ENCODE results near the gene FAM221B.

The FAM221B gene

DNA sequence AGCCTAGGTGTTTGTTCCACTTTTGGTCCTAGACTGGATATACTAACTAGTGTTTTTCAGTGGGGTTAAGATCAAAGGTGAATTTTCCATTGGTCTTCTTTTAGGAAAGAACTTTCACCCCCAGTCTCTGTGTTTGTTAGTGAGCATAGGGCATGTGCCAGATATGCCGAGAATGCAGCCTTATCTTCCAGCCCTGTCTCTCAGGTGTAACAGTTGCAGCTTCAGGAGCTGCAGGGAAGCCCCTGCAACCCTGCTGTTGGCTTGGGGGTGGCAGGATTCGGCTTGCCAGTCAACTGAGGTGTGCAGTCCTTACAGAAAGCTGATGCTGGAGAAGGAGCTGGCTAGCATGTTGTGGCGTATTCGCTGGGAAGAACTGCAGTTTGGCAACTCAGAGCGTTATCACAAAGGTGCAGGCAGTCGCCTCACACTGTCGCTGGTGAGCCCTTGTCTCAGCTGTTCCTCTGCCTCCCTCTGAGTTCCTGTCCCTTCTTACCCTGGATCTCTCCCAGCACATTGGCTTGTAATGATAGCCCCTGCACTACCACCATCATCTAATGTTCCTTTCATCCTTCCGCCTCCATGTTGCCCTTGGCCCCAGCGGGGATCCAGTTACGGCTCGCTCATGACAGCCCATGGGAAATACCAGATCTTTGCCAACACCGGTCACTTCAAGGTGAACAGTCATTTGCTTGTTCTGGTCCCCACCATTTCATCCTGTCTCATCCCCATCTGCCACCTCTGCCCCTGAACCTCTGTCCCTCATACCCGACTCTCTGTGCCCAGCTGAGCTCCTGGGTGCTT lies 27.0 kb downstream of the FAM221B start:
- POLR2A ChIA-PET: no interaction called here
- CTCF ChIA-PET: no interaction called here
- TF ChIP-seq FOXA1 (IDR thresholded peaks at IDR 0.05): no peak
- TF ChIP-seq ARNT (IDR thresholded peaks at IDR 0.05): no peak
- TF ChIP-seq BHLHE40 (IDR thresholded peaks at IDR 0.05; ENCODE audit: borderline replicate concordance): no peak
- no peak for TF ChIP-seq FOXK2 (IDR thresholded peaks at IDR 0.05)
- no peak for TF ChIP-seq L3MBTL2 (conservative IDR thresholded peaks at IDR 0.05)
- no peak for DNase-seq (ENCODE audit: extremely low spot score)

DNA sequence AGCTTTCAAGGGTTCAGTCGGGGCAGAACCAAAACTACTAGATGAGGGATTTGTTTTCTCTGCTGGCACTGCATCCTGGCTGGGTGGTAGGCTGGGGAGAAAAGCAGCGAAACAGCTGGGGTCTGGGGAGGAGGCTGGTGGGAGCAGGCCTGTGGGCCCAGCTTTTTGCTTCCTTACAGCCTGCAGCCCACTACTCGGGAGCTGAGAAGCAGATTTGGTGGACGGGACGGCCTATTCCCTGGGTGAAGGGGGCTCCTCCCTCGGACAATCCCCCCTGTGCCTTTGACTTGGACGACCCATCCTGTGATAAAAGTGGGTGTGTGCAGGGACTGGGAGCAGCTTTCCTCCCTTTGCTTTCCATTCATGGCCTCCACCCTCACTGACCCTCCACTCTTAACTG lies 28.0 kb downstream of the FAM221B start:
- POLR2A ChIA-PET: no interaction called here
- TF ChIP-seq ARNT (IDR thresholded peaks at IDR 0.05): no peak
- no peak for TF ChIP-seq FOXA1 (IDR thresholded peaks at IDR 0.05)
- TF ChIP-seq ELF4 (IDR thresholded peaks at IDR 0.05): no peak
- CTCF ChIA-PET: no interaction called here
- DNase-seq (ENCODE audit: extremely low spot score): no peak

DNA sequence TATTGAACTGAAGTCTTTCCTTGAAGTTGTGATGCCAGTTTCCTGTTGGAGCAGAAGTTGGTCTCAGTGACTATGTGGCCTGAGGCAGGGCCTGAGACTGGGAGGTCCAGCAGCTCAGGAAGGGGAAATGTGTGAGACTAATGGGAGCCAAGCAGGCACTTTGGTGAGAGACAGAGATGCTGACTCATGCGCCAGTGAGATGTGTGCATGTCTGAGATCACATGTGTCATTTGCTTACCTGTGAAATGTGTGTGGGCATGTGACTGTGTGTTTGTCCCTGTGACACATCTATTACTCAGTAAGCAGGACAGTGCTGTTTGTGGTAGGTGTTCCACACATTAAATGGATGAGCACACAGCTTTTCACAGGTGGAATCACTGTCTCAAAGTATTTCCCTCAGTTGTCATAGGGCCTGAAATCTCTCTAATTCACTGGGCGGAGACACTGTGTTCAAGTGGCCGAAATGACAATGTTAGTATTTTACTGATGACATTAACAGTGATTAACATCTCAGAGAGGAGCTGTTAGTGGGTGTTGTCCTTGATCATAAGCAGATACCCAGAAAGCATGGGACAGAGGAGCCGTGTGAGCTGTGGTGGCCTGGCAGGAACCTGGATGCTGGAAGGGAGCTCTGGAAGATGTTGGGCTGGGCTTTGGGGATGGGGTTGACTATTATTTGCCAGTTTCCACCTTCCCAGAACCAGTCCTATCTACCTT lies 29.7 kb downstream of the FAM221B start:
- CTCF ChIA-PET: interaction anchor here (0.6 kb wide), 1 partner anchor 40 kb away, joined by 3 read pairs; no protein-coding TSS in a partner anchor
- POLR2A ChIA-PET: no interaction called here
- DNase-seq (ENCODE audit: extremely low spot score): no peak

DNA sequence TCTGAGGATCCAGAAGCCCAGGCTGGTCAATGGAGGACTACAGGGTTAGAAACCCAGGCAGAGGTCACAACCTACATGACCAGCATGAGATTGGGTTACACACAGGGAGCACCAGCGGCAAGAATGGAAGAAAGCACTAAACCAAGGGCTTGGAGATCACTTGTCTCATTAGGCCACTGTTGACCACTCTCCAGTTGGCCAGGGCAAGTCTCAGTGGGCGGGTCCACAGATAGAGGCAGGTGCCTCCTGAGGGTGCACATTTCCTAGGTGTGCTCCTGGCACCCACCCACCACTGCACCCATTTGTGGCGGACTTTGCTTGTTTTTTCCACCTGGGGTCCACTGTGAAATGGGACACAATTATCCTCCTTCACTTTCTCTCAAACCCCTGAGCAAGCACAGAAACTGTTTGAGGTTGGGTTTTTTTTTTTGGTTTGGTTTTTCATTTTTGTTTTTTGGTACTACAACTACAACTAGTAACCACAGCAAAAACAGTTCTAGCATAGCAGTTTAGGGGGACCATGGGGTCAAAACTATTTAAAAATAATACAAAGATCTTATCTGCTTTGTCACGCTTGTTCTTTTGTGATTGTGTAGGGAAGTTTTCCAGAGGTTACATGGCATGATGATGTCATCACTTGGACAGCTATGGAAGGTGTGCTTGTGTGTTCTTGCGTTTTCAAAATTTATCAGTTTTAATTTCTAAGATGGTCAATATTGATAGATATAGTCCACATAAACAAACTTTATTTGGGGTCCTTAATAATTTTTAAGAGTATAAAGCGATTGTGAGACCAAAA lies 31.0 kb downstream of the FAM221B start:
- no peak for DNase-seq (ENCODE audit: extremely low spot score)
- ChIA-PET CTCF (no interaction called here), POLR2A (interaction anchor here (1.1 kb wide), 1 partner anchor 17 kb away, joined by 4 read pairs; the partner anchor contains the start of gene HINT2)
- TF ChIP-seq L3MBTL2 (conservative IDR thresholded peaks at IDR 0.05): no peak
- no peak for TF ChIP-seq CTBP1 (IDR thresholded peaks at IDR 0.05; ENCODE audit: borderline replicate concordance)
- TF ChIP-seq HDGF (IDR thresholded peaks at IDR 0.05; ENCODE audit: borderline replicate concordance): no peak
- no peak for TF ChIP-seq TARDBP (IDR thresholded peaks at IDR 0.05)
- TF ChIP-seq NFRKB (IDR thresholded peaks at IDR 0.05): no peak
- no peak for TF ChIP-seq FOXK2 (IDR thresholded peaks at IDR 0.05)
- TF ChIP-seq BHLHE40 (IDR thresholded peaks at IDR 0.05; ENCODE audit: borderline replicate concordance): no peak
- TF ChIP-seq ELF4 (IDR thresholded peaks at IDR 0.05): no peak
- no peak for TF ChIP-seq LEF1 (IDR thresholded peaks at IDR 0.05; ENCODE audit: borderline replicate concordance)
- no peak for TF ChIP-seq SUZ12 (IDR thresholded peaks at IDR 0.05)
- TF ChIP-seq FOXA1 (IDR thresholded peaks at IDR 0.05): no peak
- TF ChIP-seq SP1 (IDR thresholded peaks at IDR 0.05): no peak

More for the DNA sequence above, 29.7 kb downstream of the FAM221B start:
- TF ChIP-seq NFRKB (IDR thresholded peaks at IDR 0.05): no peak
- TF ChIP-seq CTBP1 (IDR thresholded peaks at IDR 0.05; ENCODE audit: borderline replicate concordance): no peak
- TF ChIP-seq ZNF384 (IDR thresholded peaks at IDR 0.05): no peak
- no peak for TF ChIP-seq SUZ12 (IDR thresholded peaks at IDR 0.05)
- TF ChIP-seq SP1 (IDR thresholded peaks at IDR 0.05): no peak
- TF ChIP-seq LEF1 (IDR thresholded peaks at IDR 0.05; ENCODE audit: borderline replicate concordance): no peak
- TF ChIP-seq L3MBTL2 (conservative IDR thresholded peaks at IDR 0.05): no peak
- no peak for TF ChIP-seq ARNT (IDR thresholded peaks at IDR 0.05)
- no peak for TF ChIP-seq BHLHE40 (IDR thresholded peaks at IDR 0.05; ENCODE audit: borderline replicate concordance)
- no peak for TF ChIP-seq TARDBP (IDR thresholded peaks at IDR 0.05)
- TF ChIP-seq HDGF (IDR thresholded peaks at IDR 0.05; ENCODE audit: borderline replicate concordance): no peak
- TF ChIP-seq FOXA1 (IDR thresholded peaks at IDR 0.05): no peak
- TF ChIP-seq, protein P1, sequence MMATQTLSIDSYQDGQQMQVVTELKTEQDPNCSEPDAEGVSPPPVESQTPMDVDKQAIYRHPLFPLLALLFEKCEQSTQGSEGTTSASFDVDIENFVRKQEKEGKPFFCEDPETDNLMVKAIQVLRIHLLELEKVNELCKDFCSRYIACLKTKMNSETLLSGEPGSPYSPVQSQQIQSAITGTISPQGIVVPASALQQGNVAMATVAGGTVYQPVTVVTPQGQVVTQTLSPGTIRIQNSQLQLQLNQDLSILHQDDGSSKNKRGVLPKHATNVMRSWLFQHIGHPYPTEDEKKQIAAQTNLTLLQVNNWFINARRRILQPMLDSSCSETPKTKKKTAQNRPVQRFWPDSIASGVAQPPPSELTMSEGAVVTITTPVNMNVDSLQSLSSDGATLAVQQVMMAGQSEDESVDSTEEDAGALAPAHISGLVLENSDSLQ (IDR thresholded peaks at IDR 0.05): no peak
- no peak for TF ChIP-seq ELF4 (IDR thresholded peaks at IDR 0.05)
- no peak for TF ChIP-seq FOXK2 (IDR thresholded peaks at IDR 0.05)
- TF ChIP-seq FOXM1 (IDR thresholded peaks at IDR 0.05; ENCODE audit: borderline replicate concordance): no peak

DNA sequence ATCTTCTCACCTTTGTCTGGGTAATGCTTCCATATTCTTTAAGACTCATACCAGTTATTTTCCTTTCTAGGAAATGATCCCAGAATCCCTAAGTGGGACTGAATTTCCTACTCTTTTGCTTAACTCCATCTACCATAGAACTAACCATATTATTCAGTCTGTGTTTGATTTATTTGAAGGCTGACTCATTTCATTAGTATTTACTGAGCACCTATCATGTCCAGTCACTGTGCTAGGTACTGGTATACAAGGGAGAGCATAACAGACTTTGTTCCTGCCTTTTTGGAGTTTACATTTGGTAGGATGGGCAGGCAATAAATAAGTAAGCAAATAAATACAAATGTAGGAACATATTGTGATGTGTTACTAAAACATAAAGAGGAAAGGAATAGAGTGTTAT lies 32.8 kb downstream of the FAM221B start:
- no peak for TF ChIP-seq SP1 (IDR thresholded peaks at IDR 0.05)
- no peak for TF ChIP-seq CTBP1 (IDR thresholded peaks at IDR 0.05; ENCODE audit: borderline replicate concordance)
- TF ChIP-seq NFRKB (IDR thresholded peaks at IDR 0.05): no peak
- TF ChIP-seq ELF4 (IDR thresholded peaks at IDR 0.05): no peak
- TF ChIP-seq, protein P1 (IDR thresholded peaks at IDR 0.05): no peak
- TF ChIP-seq ZNF384 (IDR thresholded peaks at IDR 0.05): no peak
- TF ChIP-seq L3MBTL2 (conservative IDR thresholded peaks at IDR 0.05): no peak
- no peak for TF ChIP-seq LEF1 (IDR thresholded peaks at IDR 0.05; ENCODE audit: borderline replicate concordance)
- no peak for TF ChIP-seq BHLHE40 (IDR thresholded peaks at IDR 0.05; ENCODE audit: borderline replicate concordance)
- no peak for TF ChIP-seq HDGF (IDR thresholded peaks at IDR 0.05; ENCODE audit: borderline replicate concordance)
- TF ChIP-seq FOXA1 (IDR thresholded peaks at IDR 0.05): no peak
- ChIA-PET POLR2A (no interaction called here), CTCF (no interaction called here)
- no peak for DNase-seq (ENCODE audit: extremely low spot score)

DNA sequence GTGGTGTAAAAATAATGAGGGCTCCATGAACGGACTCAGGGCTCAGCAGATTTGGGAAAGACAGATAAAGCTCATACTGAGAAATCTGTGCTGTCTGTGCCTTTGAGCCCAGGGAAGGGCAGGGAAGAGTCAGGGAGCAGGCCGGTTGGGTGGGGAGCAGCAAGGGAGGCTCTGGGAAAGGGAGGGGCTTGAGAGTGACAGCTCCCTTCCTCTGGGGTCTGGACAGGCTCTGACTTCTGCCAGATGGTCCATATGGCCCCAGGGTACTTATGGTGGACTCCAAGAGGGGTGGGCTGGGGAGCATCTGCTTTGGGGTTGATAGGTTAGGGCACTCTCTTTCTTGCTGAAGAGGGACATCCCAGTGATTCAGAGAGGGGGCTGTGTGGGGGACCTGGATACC lies 35.1 kb downstream of the FAM221B start:
- ChIA-PET CTCF (no interaction called here), POLR2A (no interaction called here)
- TF ChIP-seq FOXM1 (IDR thresholded peaks at IDR 0.05; ENCODE audit: borderline replicate concordance) (no peak), LEF1 (IDR thresholded peaks at IDR 0.05; ENCODE audit: borderline replicate concordance) (no peak), ELF4 (IDR thresholded peaks at IDR 0.05) (no peak)
- no peak for DNase-seq (ENCODE audit: extremely low spot score)

All from HEK293T (cell line).